Inflammatory macrophage treated with lipopolysaccharide for 4 hours (primary cell): Measurements from ENCODE around the gene ITGA7.

Experiments
- DNase-seq: peaks from one replicate; pipeline ENCODE4 v3.0.0-alpha.2; 2020

The ITGA7 gene

GRCh38 chr12:55707841-55708694, at the start of gene ITGA7:
Gene ITGA7, minus strand, starts transcription at chr12:55707904. Its CDS starts 222 bp downstream, at chr12:55707682.
- DNase-seq = no peak

GRCh38 chr12:55755246-55755645, 47.5 kb upstream of the ITGA7 start:
- no peak for DNase-seq

- no peak for DNase-seq
Observed at GRCh38 chr12:55748230-55748993, 40.7 kb upstream of the ITGA7 start.

DNA sequence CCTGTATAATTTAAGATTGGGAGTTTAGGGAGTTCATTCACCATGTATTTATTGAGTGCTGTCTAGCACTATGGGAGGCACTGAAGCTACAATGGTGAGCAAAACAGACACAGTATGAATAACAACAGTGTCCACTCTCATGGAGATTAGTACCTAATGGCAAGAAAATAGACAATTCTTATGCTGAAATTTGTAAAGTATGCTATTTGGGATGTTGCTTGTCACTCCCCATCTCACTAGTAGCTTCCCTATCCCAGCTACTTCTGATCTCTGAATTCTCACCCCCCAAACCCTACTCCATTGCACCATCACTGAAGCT, 39.2 kb upstream of the ITGA7 start:
- DNase-seq = no peak

DNA sequence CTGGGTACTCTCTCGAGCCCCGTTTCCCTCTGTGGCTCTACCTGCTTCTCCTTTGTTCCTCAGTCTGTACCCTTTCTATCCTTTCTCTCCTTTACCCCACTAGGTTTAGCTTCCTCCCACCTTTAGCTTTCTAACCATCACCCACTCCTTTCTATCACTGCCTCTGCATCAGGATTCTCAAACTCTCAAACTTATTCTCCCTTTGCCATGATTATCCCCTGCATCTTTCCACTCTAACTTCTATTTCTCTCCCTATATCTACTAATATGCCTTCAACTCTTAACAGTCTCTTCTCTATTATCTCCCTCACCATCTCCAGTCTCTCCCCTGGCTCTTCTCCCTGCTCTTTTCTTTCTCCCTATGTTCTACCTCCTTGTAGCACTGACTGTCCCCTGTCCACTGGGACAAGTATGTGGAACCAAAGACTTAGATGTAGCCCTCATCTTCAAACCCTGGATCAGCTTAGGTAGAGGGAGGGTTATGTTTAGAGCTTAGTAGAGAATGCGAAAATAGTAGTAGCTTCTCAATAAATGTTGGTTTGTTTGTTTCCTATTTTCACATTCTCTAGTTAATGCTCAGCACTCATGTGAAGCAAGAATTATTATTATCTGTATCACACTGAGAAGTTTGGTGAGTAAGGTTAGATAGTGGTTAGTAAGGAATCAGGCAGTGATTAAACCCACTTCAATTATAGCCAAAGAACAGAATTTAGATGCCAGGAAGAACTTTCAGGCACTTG, 38.6 kb upstream of the ITGA7 start:
- DNase-seq = no peak

GRCh38 chr12:55745361-55746173, 37.9 kb upstream of the ITGA7 start:
- DNase-seq = no peak

DNA sequence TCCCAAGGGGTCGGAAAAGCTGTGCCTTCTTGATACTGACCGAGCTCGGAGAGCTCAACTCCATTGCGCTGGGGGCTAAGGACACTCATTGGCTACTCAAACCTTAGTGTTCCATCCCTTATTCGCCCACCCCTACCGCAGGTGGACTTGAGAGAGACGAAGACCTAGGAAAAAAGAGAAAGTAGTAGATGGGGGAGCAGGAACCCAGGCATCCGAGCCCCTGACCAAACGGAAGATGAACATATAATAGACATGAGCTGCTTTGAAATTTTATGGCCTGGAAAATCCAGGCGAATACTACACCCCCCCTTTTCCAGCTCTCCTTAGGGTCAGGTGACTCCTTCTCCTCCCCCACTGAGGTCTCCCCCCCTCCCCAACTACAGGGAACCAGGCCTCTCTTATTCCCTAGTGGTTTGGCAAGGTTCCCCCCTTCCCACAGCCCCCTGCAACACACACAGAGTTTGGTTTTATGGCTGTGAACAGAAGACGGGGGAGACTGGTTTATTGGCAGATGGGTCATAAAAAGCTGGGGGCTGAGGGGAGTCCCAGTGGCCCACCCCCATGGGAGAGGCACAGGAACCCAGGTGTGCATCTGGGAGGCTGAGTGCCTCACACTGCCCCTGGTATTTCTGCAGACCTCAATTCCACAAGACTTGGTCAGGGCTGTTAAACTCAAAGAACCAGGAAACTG, 36.8 kb upstream of the ITGA7 start:
- DNase-seq = no peak

DNA sequence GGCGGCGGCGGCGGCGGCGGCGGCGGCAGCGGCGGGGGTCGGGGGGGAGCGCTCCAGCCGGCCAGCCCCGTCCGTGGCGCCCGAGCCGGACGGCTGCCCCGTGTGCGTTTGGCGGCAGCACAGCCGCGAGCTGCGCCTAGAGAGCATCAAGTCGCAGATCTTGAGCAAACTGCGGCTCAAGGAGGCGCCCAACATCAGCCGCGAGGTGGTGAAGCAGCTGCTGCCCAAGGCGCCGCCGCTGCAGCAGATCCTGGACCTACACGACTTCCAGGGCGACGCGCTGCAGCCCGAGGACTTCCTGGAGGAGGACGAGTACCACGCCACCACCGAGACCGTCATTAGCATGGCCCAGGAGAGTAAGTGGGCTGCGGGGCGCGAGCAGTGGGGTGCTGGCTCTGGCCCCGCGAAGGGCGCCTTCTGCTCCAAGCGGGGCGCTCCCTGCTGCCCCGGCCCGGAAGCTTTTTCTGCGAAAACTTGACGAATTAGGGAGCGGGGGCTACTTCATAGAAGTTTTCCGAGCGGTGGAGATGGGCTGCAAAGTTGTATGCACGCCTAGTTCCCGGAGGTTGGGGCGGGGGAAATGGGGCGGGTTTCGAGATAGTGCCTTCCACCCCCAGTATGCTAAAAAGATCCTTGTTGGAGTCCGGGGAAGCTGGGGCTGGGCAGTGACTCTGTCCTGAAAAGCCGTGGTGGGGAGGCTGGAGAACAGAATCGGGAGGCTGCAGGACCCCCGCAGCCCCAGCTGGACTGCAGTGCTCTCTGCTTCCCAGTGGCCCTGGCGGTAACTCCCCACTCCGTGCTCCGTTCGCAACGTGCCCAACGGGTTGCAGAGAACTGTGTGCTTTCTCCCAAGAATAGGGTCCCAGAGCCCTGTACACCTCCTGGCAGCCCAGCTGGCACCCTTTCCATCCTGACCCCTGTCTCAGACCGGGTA, 36.0 kb upstream of the ITGA7 start:
- peak; percentile 58 for DNase-seq

GRCh38 chr12:55742719-55743405, 35.2 kb upstream of the ITGA7 start, which contains the start of gene GDF11:
Gene GDF11, plus strand, starts transcription at chr12:55743122. Its CDS starts 195 bp downstream, at chr12:55743317.
- DNase-seq = peak; percentile 20

DNA sequence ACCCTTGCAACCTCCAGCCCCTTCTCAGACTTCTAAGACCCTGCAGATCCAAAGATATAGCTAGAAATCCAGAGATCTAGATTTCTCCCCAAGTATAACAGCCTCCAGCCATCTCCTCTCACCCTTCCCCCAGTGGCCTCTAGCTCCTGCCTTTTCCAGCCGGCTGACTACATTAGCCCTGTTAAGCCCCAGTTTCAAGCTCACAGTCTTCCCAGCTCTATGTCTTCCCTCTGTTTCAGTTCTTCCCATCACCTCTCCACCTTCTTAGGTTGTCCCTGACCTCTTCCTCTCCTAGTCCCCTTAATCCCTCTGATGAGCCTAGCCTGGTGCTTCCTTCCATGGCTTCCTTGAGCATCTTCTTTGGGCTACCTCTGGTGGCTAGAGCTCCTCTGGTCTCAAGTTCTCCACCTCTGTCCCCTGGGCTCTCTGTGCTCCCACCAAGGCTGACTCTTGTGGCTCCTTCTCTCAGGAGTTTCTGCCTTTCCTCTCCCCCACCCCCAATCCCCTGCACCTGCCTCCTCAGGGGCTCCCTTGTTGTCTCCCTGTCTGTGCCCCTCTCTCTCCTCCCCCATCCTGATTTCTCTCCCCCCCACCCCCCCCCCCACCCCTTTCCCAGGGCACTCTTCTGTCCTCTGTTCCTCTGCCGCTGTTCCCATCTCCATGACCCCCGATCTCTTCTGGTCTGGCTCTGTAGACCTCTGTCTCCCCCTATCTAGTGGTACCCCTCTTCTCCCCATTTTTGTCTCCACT, 34.4 kb upstream of the ITGA7 start:
- DNase-seq = no peak

DNA sequence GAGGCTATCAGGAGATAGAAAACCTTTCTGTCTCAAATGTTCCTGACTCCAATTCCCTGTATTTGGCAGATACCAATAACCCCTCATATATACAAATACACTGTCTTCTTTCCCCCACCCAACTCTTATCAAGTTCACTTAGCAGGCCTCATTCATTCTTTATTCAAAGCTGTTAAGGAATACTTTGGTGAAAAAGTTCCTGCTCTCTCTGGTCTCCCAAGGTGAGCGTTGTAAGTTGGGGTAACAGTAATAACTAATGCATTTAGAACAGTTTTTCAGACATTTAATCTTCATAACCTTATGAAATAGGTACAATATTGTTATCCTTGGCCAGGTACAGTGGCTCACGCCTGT, 31.3 kb upstream of the ITGA7 start:
- no peak for DNase-seq

GRCh38 chr12:55738123-55739024, 30.7 kb upstream of the ITGA7 start:
- DNase-seq = peak; percentile 88

- no peak for DNase-seq
Observed at GRCh38 chr12:55737581-55738122, 29.9 kb upstream of the ITGA7 start.

GRCh38 chr12:55736780-55737580, 29.3 kb upstream of the ITGA7 start:
- DNase-seq = peak; percentile 70

DNA sequence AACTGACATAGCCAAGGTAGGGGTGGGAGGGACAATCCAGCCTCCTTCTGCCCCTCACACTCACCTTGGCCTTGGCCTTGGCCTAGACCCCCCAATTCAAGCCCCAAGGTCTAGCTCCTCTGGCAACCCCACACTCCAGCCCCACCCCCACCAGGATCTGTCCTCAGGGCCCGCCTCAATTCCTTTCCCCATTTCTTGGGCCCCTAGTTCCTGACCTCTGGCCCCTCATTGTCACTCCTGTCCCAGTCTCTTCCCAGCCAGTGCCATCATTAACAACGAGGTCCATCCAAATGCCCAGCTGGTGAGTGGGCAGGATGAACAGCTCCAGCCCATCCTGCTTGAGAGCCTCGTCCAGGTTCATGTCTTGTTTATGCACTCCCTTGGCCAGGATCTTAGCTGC, 28.4 kb upstream of the ITGA7 start:
- no peak for DNase-seq

- no peak for DNase-seq
Observed at GRCh38 chr12:55734595-55734994, 26.9 kb upstream of the ITGA7 start.

- no peak for DNase-seq
Observed at GRCh38 chr12:55733858-55734257, 26.2 kb upstream of the ITGA7 start.
